Mesenteric fat pad (tissue), 1 donor: ENCODE data around the gene DEFB113. TPM values are rescaled to one million over a fixed set of nuclear protein-coding genes. Genes with fewer than 3 reads are reported as not detected.
"Not testable (repeated sequence)": the region's sequence is repeated elsewhere in the genome, so short reads cannot be mapped to it uniquely, and the experiment has no call there.

ENCODE experiments used
- DNase-seq: peaks from one replicate; pipeline ENCODE4 v3.0.0-alpha.2; 2020; ENCODE audit warnings: low spot score
- long read RNA-seq: library from polyadenylated mRNA; unstranded; transcript quantifications from one replicate; pipeline ENCODE4 v2.0.0, GENCODE V29; 2020
- total RNA-seq: library from RNA; stranded (reverse); fragmentation: NEBNext Ultra II Directional; extraction: Animal tissue kit (Norgen Biotek cat#: 25700); gene quantifications from one replicate; pipeline ENCODE4 v1.2.1, GENCODE V29; 2021
- donor health status: DM: yes; HTN: yes; CAD: no.

Gene DEFB113
- not detected for total RNA-seq
- long read RNA-seq, result 0 reads

- no peak for DNase-seq
Observed at GRCh38 chr6:49969605-49970004, at the start of gene DEFB113. TSS of gene DEFB113 (minus strand) at chr6:49969625. CDS start at chr6:49969625, 0 bp downstream.

- DNase-seq, result no peak
Observed at GRCh38 chr6:50007819-50008218, 38.4 kb upstream of the DEFB113 start.

- DNase-seq, result no peak
Observed at GRCh38 chr6:50003139-50003538, 33.7 kb upstream of the DEFB113 start.

- no peak for DNase-seq
Observed at GRCh38 chr6:49995278-49995677, 25.9 kb upstream of the DEFB113 start.

GRCh38 chr6:49988900-49989299 is 19.5 kb upstream of the DEFB113 start:
- DNase-seq, result no peak

- DNase-seq, result no peak
Observed at GRCh38 chr6:49987749-49988148, 18.3 kb upstream of the DEFB113 start.

GRCh38 chr6:49986551-49986950 is 17.1 kb upstream of the DEFB113 start:
- no peak for DNase-seq

GRCh38 chr6:49982046-49982445 is 12.6 kb upstream of the DEFB113 start:
- no peak for DNase-seq

GRCh38 chr6:49980898-49981297 is 11.5 kb upstream of the DEFB113 start:
- DNase-seq, result no peak

GRCh38 chr6:49979584-49979983 is 10.2 kb upstream of the DEFB113 start:
- DNase-seq, result no peak

GRCh38 chr6:49978332-49979226 is 9.2 kb upstream of the DEFB113 start:
- no peak for DNase-seq

- no peak for DNase-seq
Observed at GRCh38 chr6:49966823-49967222, 2.6 kb downstream of the DEFB113 start.

GRCh38 chr6:49966334-49966733 is 3.1 kb downstream of the DEFB113 start:
- DNase-seq, result no peak

- no peak for DNase-seq
Observed at GRCh38 chr6:49964064-49964463, 5.4 kb downstream of the DEFB113 start, which contains the start of gene DEFB114. TSS of gene DEFB114 (minus strand) at chr6:49964164. CDS start at chr6:49964105, 59 bp downstream.

- no peak for DNase-seq
Observed at GRCh38 chr6:49958180-49958579, 11.2 kb downstream of the DEFB113 start.

GRCh38 chr6:49955847-49956246 is 13.6 kb downstream of the DEFB113 start:
- no peak for DNase-seq

GRCh38 chr6:49951926-49952325 is 17.5 kb downstream of the DEFB113 start:
- no peak for DNase-seq

GRCh38 chr6:49950415-49950751 is 19.0 kb downstream of the DEFB113 start:
- DNase-seq, result no peak

- DNase-seq, result no peak
Observed at GRCh38 chr6:49949062-49949461, 20.4 kb downstream of the DEFB113 start.

- DNase-seq, result no peak
Observed at GRCh38 chr6:49946835-49947234, 22.6 kb downstream of the DEFB113 start.

- not testable (repeated sequence) for DNase-seq
Observed at GRCh38 chr6:49944068-49944467, 25.4 kb downstream of the DEFB113 start.

GRCh38 chr6:49939993-49940498 is 29.4 kb downstream of the DEFB113 start:
- no peak for DNase-seq

- DNase-seq, result no peak
Observed at GRCh38 chr6:49937811-49938210, 31.6 kb downstream of the DEFB113 start.
